Cardiac muscle cell (in vitro differentiated cells and primary cell): ENCODE measurements around the gene SAMMSON. TPM values are rescaled to one million over a fixed set of nuclear protein-coding genes. Genes with fewer than 3 reads are reported as not detected.

Experiments used
- DNase-seq, 2 donors: peaks; one replicate each; pipeline versions ENCODE4 v3.0.0 to v3.0.0-alpha.2; 2010 to 2017; ENCODE audit warnings: low read depth in 1 of 2, low spot score in 1 of 2
- H3K27ac ChIP-seq: fragments of 200-600 bp; sonication (generic); 2 replicates; pipeline ENCODE4 v1.5.1; 2016
- H3K27me3 ChIP-seq: fragments of 200-600 bp; sonication (generic); 2 replicates; pipeline ENCODE4 v1.6.0; 2016; ENCODE audit warnings: control low read depth
- H3K36me3 ChIP-seq: fragments of 200-600 bp; sonication (generic); 2 replicates; pipeline ENCODE4 v1.5.1; 2016; ENCODE audit warnings: control low read depth
- H3K4me1 ChIP-seq: fragments of 200-600 bp; sonication (generic); 2 replicates; pipeline ENCODE4 v1.8.1; 2017; ENCODE audit warnings: low read depth, mild to moderate bottlenecking, mixed run types
- H3K4me3 ChIP-seq: fragments of 200-600 bp; sonication (generic); 2 replicates; pipeline ENCODE4 v1.5.1; 2016; ENCODE audit warnings: mild to moderate bottlenecking
- H3K9me3 ChIP-seq: fragments of 200-600 bp; sonication (generic); 2 replicates; pipeline ENCODE4 v1.5.1; 2017; ENCODE audit warnings: low read depth, mild to moderate bottlenecking, control low read depth
- CTCF ChIP-seq: IDR thresholded peaks from 2 replicates; pipeline ENCODE4 v1.5.1; 2012; ENCODE audit warnings: low read depth, mild to moderate bottlenecking, low read length
- polyA plus RNA-seq: library from polyadenylated mRNA; unstranded; fragments of >200 nt; fragmentation: Nextera tagmentation; extraction: Ambion mirVana; gene quantifications from 2 replicates; pipeline ENCODE4 v1.2.1, GENCODE V29; 2016
- total RNA-seq: library from RNA; depleted of rRNA; stranded (reverse); fragments of >200 nt; gene quantifications from 2 replicates; pipeline ENCODE4 v1.2.3, GENCODE V29; 2016

The SAMMSON gene
- total and polyA plus RNA-seq, 2 experiments from 2014 or later = 0.06 TPM; not detected in 1

GRCh38 chr3:70069557-70069956, 70.0 kb downstream of the SAMMSON start:
- Histone ChIP-seq H3K27ac (no peak overlapping the region), H3K4me3 (no peak overlapping the region), H3K36me3 (no peaks in the 10 kb centered on the region), H3K27me3 (no peaks in the 10 kb centered on the region), H3K4me1 (peaks cover 12% of the 10 kb centered on the region), H3K9me3 (no peaks in the 10 kb centered on the region)
- DNase-seq = no peak
- TF ChIP-seq CTCF = no peak

- Histone ChIP-seq H3K9me3 (no peaks in the 10 kb centered on the region), H3K4me3 (no peak overlapping the region), H3K27ac (no peak overlapping the region), H3K27me3 (no peaks in the 10 kb centered on the region), H3K4me1 (peaks cover 12% of the 10 kb centered on the region), H3K36me3 (no peaks in the 10 kb centered on the region)
- no peak for TF ChIP-seq CTCF
- no peak for DNase-seq
Measured at GRCh38 chr3:70071138-70071537, 71.6 kb downstream of the SAMMSON start.

- TF ChIP-seq CTCF = no peak
- H3K27ac ChIP-seq = no peak overlapping the region
Measured at GRCh38 chr3:70072180-70072579, 72.6 kb downstream of the SAMMSON start.

GRCh38 chr3:70072754-70073153, 73.2 kb downstream of the SAMMSON start:
- Histone ChIP-seq H3K36me3 (no peaks in the 10 kb centered on the region), H3K27ac (no peak overlapping the region), H3K9me3 (no peaks in the 10 kb centered on the region), H3K4me3 (no peak overlapping the region), H3K27me3 (no peaks in the 10 kb centered on the region), H3K4me1 (peaks cover 12% of the 10 kb centered on the region)
- DNase-seq = no peak
- TF ChIP-seq CTCF = no peak

More at GRCh38 chr3:70072180-70072579, 72.6 kb downstream of the SAMMSON start:
- no peak for DNase-seq
- no peaks in the 10 kb centered on the region for H3K36me3 ChIP-seq
- no peaks in the 10 kb centered on the region for H3K9me3 ChIP-seq
- H3K4me3 ChIP-seq = peak overlapping the region; percentile 11
- H3K4me1 ChIP-seq = peaks cover 12% of the 10 kb centered on the region
- no peaks in the 10 kb centered on the region for H3K27me3 ChIP-seq

GRCh38 chr3:70075101-70075500, 75.6 kb downstream of the SAMMSON start:
- H3K9me3 ChIP-seq = no peaks in the 10 kb centered on the region
- no peak overlapping the region for H3K4me3 ChIP-seq
- H3K27me3 ChIP-seq = no peaks in the 10 kb centered on the region
- H3K27ac ChIP-seq = no peak overlapping the region
- no peak for TF ChIP-seq CTCF
- no peak for DNase-seq
- H3K36me3 ChIP-seq = no peaks in the 10 kb centered on the region
- H3K4me1 ChIP-seq = peaks cover 12% of the 10 kb centered on the region

- Histone ChIP-seq H3K27ac (no peak overlapping the region), H3K4me1 (peaks cover 9% of the 10 kb centered on the region), H3K27me3 (no peaks in the 10 kb centered on the region), H3K36me3 (no peaks in the 10 kb centered on the region), H3K4me3 (no peak overlapping the region), H3K9me3 (no peaks in the 10 kb centered on the region)
- no peak for TF ChIP-seq CTCF
- no peak for DNase-seq
Measured at GRCh38 chr3:70076396-70076795, 76.9 kb downstream of the SAMMSON start.
